DMS114 treated with DMSO at 0.1 percent for 48 hours (cell line): ENCODE data around the gene CFAP91.

Experiments used
- DNase-seq: peaks from one replicate; lab custom pipeline; 2025; ENCODE audit not compliant: unreplicated experiment; lab: John Stamatoyannopoulos, UW

Gene CFAP91

DNA sequence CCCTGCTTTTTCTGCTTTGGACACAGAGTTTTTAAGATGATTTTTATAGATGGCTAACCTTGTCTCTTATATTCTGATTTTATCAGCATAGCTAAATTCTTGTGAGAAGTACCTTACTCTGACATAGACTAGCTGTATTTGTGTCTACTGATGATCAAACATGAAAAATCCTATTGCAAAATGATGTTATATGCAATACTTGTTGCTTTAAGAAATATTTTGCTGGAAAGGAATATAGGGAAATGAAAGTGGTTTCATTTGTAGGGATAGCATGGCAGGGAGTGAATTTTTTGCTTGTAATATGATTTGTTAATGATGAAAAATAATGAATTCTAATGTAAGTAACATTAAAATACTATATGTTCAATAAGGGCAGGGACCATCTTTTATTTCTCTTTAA is 35.9 kb downstream of the CFAP91 start:
- no peak for DNase-seq

DNA sequence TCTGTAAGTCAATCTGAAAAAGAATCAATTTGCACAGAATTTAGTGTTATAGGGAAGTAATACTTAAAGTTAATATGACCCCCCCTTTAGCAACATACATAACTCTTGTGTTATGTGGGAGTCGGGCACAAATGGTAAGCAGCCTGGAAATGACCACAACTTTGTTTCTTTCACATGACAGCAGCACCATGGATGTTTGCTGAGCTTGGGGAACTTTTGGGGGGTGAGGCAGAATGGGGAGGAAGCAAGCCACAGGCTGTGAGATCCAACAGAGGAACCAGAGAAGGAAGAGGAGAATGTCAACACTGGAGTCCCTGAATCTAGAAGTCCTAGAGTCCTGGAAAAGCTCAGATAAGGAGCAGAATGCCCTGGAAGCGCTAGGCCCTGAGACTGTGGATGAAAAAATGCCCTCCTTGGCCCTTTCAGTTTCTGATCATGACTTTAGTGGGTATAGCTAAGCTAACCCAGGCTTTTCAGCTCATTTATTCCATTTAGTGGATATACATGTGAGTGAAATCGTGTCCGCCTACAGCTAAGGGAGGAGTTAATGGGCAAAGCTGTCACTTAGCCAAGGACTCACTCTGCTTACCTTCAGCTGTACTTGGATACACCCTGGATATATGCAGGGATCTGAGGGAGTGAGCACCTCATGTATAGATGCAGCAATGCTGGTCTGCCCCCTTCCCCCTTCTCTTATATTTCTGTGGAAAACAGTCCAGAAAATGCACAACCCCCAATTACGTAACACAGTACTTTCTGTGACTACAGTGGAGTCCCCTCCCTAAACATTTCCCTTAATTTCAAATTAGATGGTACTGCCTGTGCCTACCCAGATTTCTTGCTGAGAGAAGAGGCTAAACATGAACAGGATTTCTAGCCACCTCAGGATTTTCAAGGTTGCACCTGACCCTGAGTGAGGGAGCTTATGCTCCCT is 39.1 kb downstream of the CFAP91 start:
- no peak for DNase-seq

DNA sequence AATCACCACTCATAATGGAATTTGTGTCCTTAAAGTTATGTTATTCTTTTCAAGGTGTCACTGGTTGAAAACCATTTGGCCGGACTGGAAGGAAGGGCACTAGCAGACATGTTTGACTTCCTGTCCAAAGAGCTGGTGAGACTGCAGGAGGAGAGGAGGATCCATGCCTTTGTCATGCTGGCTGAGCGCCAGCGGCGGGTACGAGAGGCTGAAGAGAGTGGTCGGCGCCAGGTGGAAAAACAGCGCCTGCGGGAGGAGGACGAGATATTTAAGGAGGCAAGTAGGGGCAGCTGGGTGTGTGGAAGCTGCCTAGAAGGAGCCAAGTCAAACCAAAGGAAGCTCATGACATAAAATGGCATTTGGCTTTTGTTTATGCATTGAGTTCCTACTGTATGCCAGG is 41.1 kb downstream of the CFAP91 start:
- no peak for DNase-seq

DNA sequence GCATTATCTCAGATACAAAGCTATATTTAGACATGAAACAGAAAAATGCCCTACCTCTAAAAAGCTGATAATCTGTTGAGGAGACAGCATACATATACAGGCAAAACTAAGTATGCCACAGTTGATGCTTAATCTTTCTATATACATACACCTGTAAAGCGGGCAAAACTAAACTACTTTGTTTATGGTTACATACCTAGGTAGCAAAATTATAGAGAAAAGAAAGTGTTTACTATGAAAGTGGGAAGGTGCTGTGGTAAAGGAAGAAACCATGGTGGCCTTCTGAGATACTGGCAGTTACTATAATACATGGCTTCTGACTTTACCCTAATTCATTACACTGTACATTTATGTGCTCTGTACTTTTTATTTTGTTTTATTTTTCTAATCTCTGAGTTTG is 43.1 kb downstream of the CFAP91 start:
- DNase-seq, result no peak

DNA sequence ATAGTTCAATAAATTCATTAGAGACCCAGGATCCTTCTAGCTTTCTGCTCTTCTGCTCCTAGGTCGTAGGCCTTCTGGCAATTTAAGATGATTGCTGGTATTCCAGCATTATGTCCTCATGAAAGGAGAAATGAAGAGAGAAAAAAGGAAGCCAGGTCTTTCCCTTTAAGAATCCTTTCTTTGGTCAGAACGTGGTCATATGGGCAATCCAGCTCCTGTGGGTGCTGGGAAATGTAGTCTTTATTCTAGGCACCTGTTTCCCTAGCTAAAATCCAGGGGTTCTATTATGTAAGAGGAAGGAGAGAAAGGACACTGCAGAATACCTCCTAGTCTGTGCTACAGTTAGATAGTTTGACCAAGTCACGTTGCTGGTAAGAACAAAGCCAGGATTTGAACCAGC is 43.6 kb downstream of the CFAP91 start:
- DNase-seq, result no peak

DNA sequence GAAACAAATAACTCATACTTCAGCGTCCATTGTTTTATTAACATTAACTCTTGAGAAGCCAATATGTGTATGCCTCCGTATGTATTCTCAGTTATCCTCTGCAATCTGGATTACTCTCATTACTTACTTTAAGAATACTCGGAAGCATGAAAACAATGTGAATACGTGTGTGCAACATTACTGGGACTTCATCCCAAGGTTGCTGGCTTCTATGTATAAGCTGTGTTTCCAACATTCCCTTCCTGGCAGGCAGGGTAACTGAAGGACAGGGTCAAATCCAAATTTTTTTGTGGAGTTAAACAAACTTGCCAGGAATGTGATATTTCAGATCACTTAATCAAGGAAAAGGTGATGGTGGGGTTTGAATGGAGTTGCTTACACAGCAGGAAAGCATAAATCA is 44.5 kb downstream of the CFAP91 start:
- DNase-seq, result no peak

DNA sequence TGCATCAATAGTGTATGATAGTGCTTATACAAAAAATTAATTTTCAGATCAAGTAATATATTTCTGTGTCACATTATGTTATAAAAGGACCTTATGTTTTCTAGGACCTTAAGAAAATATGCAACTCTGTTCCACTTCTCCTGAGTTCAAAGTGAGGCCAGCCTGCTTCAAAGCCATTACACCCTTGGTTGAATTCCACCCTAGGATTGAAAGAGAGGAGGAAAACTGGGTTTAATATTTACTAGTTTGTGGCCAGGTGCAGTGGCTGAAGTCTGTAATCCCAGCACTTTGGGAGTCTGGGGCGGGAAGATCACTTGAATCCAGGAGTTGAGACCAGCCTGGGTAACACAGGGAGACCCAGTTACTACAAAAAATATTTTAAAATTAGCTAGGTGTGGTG is 46.2 kb downstream of the CFAP91 start:
- no peak for DNase-seq

DNA sequence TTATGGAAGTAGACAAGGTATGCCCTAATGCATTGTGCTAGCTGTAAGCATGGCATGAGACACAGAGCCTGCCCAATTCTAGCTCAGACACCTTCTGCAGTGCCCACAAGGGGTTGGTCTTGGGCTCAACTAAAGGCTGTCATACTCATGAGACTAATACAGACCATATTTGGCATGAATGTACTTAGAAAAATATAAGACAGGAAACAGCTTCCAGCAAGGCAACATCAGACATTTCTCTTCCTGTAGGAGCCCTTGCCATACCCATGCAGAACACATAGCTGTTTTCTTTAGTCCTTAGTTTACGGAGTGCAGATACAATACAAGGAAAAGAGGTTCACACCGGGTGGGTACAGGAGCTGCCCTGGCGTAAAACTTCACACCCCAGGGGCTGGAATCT is 48.6 kb downstream of the CFAP91 start:
- no peak for DNase-seq
